Astrocyte of the cerebellum (primary cell): Measurements from ENCODE around the gene CTF1.
"Not testable (repeated sequence)": the region's sequence is repeated elsewhere in the genome, so short reads cannot be mapped to it uniquely, and the experiment has no call there.

Source experiments
- DNase-seq: peaks from one replicate; pipeline ENCODE4 v3.0.0-alpha.2; 2011; ENCODE audit warnings: low read depth
- H3K4me3 ChIP-seq: 2 replicates; pipeline ENCODE4 v1.5.1; 2011; ENCODE audit warnings: mild to moderate bottlenecking, low read depth, low read length, moderate library complexity
- in situ Hi-C: cut with HindIII; loops from 2 replicates; pipeline ENCODE4 v1.10.0; 2017; ENCODE audit warnings: low sequenced_read_pairs
- TF ChIP-seq, protein P1 (sequence below): IDR thresholded peaks from 2 replicates; pipeline ENCODE4 v1.5.1; 2012; ENCODE audit warnings: low read length, low read depth, moderate library complexity, mild to moderate bottlenecking; ENCODE audit errors: missing control alignments

The CTF1 gene

GRCh38 chr16:30888856-30889499 is 7.4 kb upstream of the CTF1 start:
- H3K4me3 ChIP-seq = no peak overlapping the region
- in situ Hi-C loops = no loop called here
- no peak for DNase-seq
- TF ChIP-seq, protein P1, sequence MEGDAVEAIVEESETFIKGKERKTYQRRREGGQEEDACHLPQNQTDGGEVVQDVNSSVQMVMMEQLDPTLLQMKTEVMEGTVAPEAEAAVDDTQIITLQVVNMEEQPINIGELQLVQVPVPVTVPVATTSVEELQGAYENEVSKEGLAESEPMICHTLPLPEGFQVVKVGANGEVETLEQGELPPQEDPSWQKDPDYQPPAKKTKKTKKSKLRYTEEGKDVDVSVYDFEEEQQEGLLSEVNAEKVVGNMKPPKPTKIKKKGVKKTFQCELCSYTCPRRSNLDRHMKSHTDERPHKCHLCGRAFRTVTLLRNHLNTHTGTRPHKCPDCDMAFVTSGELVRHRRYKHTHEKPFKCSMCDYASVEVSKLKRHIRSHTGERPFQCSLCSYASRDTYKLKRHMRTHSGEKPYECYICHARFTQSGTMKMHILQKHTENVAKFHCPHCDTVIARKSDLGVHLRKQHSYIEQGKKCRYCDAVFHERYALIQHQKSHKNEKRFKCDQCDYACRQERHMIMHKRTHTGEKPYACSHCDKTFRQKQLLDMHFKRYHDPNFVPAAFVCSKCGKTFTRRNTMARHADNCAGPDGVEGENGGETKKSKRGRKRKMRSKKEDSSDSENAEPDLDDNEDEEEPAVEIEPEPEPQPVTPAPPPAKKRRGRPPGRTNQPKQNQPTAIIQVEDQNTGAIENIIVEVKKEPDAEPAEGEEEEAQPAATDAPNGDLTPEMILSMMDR = no peak

DNA sequence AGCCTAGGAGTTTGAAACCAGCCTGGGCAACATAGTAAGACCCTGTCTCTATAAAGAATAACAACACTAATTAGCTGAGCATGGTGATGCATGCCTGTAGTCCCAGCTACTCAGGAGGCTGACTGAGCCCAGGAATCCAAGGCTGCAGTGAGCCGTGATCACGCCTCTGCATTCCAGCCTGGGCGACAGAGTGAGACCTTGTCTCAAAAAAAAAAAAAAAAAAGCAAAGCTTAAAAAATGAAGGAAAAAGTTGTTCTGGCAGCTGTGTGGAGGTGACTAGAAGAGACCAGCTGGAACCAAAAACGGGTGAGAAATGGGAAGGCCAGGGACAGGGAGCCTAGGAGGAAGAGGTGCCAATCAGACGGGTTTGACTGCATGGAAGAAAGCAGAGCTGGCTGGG is 6.7 kb upstream of the CTF1 start:
- H3K4me3 ChIP-seq = no peak overlapping the region
- TF ChIP-seq, protein P1 = no peak
- in situ Hi-C loops = no loop called here
- DNase-seq = no peak

GRCh38 chr16:30891043-30891823 is 5.2 kb upstream of the CTF1 start:
- in situ Hi-C loops, DNase-seq, H3K4me3 ChIP-seq: not testable (repeated sequence)

GRCh38 chr16:30892670-30893416 is 3.6 kb upstream of the CTF1 start:
- no peak for DNase-seq
- in situ Hi-C loops = no loop called here
- H3K4me3 ChIP-seq = peak overlapping the region; percentile 76
- TF ChIP-seq, protein P1 = no peak

GRCh38 chr16:30893417-30893743 is 3.0 kb upstream of the CTF1 start:
- no peak for DNase-seq
- in situ Hi-C loops = no loop called here

GRCh38 chr16:30893744-30894539 is 2.5 kb upstream of the CTF1 start, which contains the start of gene BCL7C:
BCL7C (minus strand) TSS chr16:30894077; CDS start chr16:30893944, 133 bp downstream.
- in situ Hi-C loops = no loop called here
- H3K4me3 ChIP-seq = peak within 1 kb of the TSS; percentile 76
- peak; percentile 37 for DNase-seq
- TF ChIP-seq, protein P1 = peak; percentile 41

More at GRCh38 chr16:30893417-30893743, 3.0 kb upstream of the CTF1 start:
- TF ChIP-seq, protein P1 = no peak
- peak overlapping the region; percentile 76 for H3K4me3 ChIP-seq
